ENCODE measurements around the gene RNF150.

The RNF150 gene

GRCh38 chr4:140903522-140904475 lies 229.5 kb downstream of the RNF150 start:
- TF ChIP-seq, protein P1, sequence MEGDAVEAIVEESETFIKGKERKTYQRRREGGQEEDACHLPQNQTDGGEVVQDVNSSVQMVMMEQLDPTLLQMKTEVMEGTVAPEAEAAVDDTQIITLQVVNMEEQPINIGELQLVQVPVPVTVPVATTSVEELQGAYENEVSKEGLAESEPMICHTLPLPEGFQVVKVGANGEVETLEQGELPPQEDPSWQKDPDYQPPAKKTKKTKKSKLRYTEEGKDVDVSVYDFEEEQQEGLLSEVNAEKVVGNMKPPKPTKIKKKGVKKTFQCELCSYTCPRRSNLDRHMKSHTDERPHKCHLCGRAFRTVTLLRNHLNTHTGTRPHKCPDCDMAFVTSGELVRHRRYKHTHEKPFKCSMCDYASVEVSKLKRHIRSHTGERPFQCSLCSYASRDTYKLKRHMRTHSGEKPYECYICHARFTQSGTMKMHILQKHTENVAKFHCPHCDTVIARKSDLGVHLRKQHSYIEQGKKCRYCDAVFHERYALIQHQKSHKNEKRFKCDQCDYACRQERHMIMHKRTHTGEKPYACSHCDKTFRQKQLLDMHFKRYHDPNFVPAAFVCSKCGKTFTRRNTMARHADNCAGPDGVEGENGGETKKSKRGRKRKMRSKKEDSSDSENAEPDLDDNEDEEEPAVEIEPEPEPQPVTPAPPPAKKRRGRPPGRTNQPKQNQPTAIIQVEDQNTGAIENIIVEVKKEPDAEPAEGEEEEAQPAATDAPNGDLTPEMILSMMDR (IDR thresholded peaks at IDR 0.05), result no peak

- TF ChIP-seq, protein P1 (IDR thresholded peaks at IDR 0.05), result no peak
These were observed 231.4 kb downstream of the RNF150 start for GRCh38 chr4:140901736-140902336.

GRCh38 chr4:140893939-140894338 lies 239.3 kb downstream of the RNF150 start:
- TF ChIP-seq, protein P1 (IDR thresholded peaks at IDR 0.05), result no peak

GRCh38 chr4:140888054-140888453 lies 245.2 kb downstream of the RNF150 start:
- TF ChIP-seq, protein P1 (IDR thresholded peaks at IDR 0.05), result no peak

- TF ChIP-seq, protein P1 (IDR thresholded peaks at IDR 0.05), result no peak
These were observed 245.8 kb downstream of the RNF150 start for GRCh38 chr4:140887467-140887866.

- TF ChIP-seq, protein P1 (IDR thresholded peaks at IDR 0.05), result peak; percentile 67
These were observed 248.7 kb downstream of the RNF150 start for GRCh38 chr4:140884431-140885058.

DNA sequence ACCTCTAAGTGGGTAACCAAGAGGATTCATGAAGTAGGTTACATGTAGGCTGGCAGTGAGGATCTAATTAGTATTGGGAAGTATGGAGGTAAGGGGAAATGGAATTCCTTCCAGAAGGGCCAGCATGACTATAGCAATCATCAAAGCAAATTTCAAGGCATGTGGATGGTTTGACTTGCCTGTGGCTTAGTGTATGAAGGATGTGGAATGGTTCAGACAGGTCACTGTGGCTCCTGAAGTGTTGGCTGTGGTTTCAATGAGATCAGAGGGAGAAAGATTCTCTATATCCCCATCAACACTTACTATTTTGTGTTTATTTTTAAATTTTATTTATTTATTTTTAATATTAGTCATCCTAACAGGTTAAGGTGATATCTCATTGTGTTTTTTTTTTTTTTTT lies 255.5 kb downstream of the RNF150 start:
- TF ChIP-seq, protein P1 (IDR thresholded peaks at IDR 0.05), result no peak

Data from LNCAP (cell line).